ENCODE results near the gene ARHGAP44.
"Not testable (repeated sequence)": the region's sequence is repeated elsewhere in the genome, so short reads cannot be mapped to it uniquely, and the experiment has no call there.

ARHGAP44 gene

GRCh38 chr17:12964840-12965239 is 175.5 kb downstream of the ARHGAP44 start:
- DNase-seq: no peak

GRCh38 chr17:12965988-12966387 is 176.7 kb downstream of the ARHGAP44 start:
- no peak for DNase-seq

GRCh38 chr17:12966413-12966812 is 177.1 kb downstream of the ARHGAP44 start:
- DNase-seq: no peak

- DNase-seq: no peak
Measured at GRCh38 chr17:12967962-12968361, 178.7 kb downstream of the ARHGAP44 start.

GRCh38 chr17:12973496-12974004 is 184.3 kb downstream of the ARHGAP44 start:
- DNase-seq: no peak

- no peak for DNase-seq
Measured at GRCh38 chr17:12974005-12974531, 184.8 kb downstream of the ARHGAP44 start.

GRCh38 chr17:12977008-12977751 is 187.9 kb downstream of the ARHGAP44 start:
- DNase-seq: no peak

- DNase-seq: not testable (repeated sequence)
Measured at GRCh38 chr17:12978787-12979186, 189.5 kb downstream of the ARHGAP44 start.

GRCh38 chr17:12979246-12979645 is 189.9 kb downstream of the ARHGAP44 start:
- DNase-seq: no peak

GRCh38 chr17:12979826-12980500 is 190.7 kb downstream of the ARHGAP44 start:
- no peak for DNase-seq

- DNase-seq: no peak
Measured at GRCh38 chr17:12982224-12982623, 192.9 kb downstream of the ARHGAP44 start.

GRCh38 chr17:12983991-12984884 is 194.9 kb downstream of the ARHGAP44 start:
- no peak for DNase-seq

- no peak for DNase-seq
Measured at GRCh38 chr17:12985431-12986293, 196.4 kb downstream of the ARHGAP44 start.

GRCh38 chr17:12987120-12987519 is 197.8 kb downstream of the ARHGAP44 start:
- DNase-seq: no peak

GRCh38 chr17:12990041-12990808 is 200.9 kb downstream of the ARHGAP44 start:
- DNase-seq: no peak

GRCh38 chr17:12990926-12991325 is 201.6 kb downstream of the ARHGAP44 start:
- DNase-seq: no peak

GRCh38 chr17:12992676-12993075 is 203.4 kb downstream of the ARHGAP44 start:
- DNase-seq: no peak

- no peak for DNase-seq
Measured at GRCh38 chr17:12993631-12994030, 204.3 kb downstream of the ARHGAP44 start.

- DNase-seq: no peak
Measured at GRCh38 chr17:12994341-12995074, 205.2 kb downstream of the ARHGAP44 start.

Data from activated CD4-positive, alpha-beta T cell treated with anti-CD3 and anti-CD28 coated beads, Interleukin-2, amount 50 U/mL, for 16 hours (primary cell).